ENCODE measurements around the gene CCDC14.
"Not testable (repeated sequence)": the region's sequence is repeated elsewhere in the genome, so short reads cannot be mapped to it uniquely, and the experiment has no call there.

CCDC14 gene

GRCh38 chr3:123960781-123961507 lies at the start of gene CCDC14:
CCDC14 (minus strand) TSS chr3:123961229; CDS start chr3:123961173, 56 bp downstream.
- Histone ChIP-seq H3K9ac (ENCODE audit: low read length) (peak within 1 kb of the TSS; percentile 91), H3K36me3 (ENCODE audit: control insufficient read depth, insufficient read depth, low read length) (no peaks in the 10 kb centered on the region), H3K4me1 (ENCODE audit: control insufficient read depth, insufficient read depth, low read length) (peaks cover 4% of the 10 kb centered on the region), H3K27me3 (ENCODE audit: control insufficient read depth, insufficient read depth, low read length) (no peaks in the 10 kb centered on the region), H3K27ac (ENCODE audit: low read depth, low read length) (peak within 1 kb of the TSS; percentile 72), H3K4me3 (ENCODE audit: low read length) (peak within 1 kb of the TSS; percentile 95)

GRCh38 chr3:124008321-124008720 lies 47.3 kb upstream of the CCDC14 start:
- H3K27ac ChIP-seq (ENCODE audit: low read depth, low read length); H3K27me3 ChIP-seq (ENCODE audit: control insufficient read depth, insufficient read depth, low read length); H3K4me1 ChIP-seq (ENCODE audit: control insufficient read depth, insufficient read depth, low read length): not testable (repeated sequence)

GRCh38 chr3:124007186-124007585 lies 46.2 kb upstream of the CCDC14 start:
- H3K27me3 ChIP-seq (ENCODE audit: control insufficient read depth, insufficient read depth, low read length): no peaks in the 10 kb centered on the region
- H3K4me3 ChIP-seq (ENCODE audit: low read length): no peak overlapping the region
- H3K9ac ChIP-seq (ENCODE audit: low read length): no peak overlapping the region
- no peaks in the 10 kb centered on the region for H3K36me3 ChIP-seq (ENCODE audit: control insufficient read depth, insufficient read depth, low read length)
- no peaks in the 10 kb centered on the region for H3K4me1 ChIP-seq (ENCODE audit: control insufficient read depth, insufficient read depth, low read length)
- H3K27ac ChIP-seq (ENCODE audit: low read depth, low read length): no peak overlapping the region

More at GRCh38 chr3:124008321-124008720, 47.3 kb upstream of the CCDC14 start:
- not testable (repeated sequence) for H3K9ac ChIP-seq (ENCODE audit: low read length); H3K4me3 ChIP-seq (ENCODE audit: low read length); H3K36me3 ChIP-seq (ENCODE audit: control insufficient read depth, insufficient read depth, low read length)

GRCh38 chr3:124002405-124003079 lies 41.5 kb upstream of the CCDC14 start:
- not testable (repeated sequence) for H3K27ac ChIP-seq (ENCODE audit: low read depth, low read length); H3K4me3 ChIP-seq (ENCODE audit: low read length); H3K27me3 ChIP-seq (ENCODE audit: control insufficient read depth, insufficient read depth, low read length); H3K4me1 ChIP-seq (ENCODE audit: control insufficient read depth, insufficient read depth, low read length); H3K9ac ChIP-seq (ENCODE audit: low read length); H3K36me3 ChIP-seq (ENCODE audit: control insufficient read depth, insufficient read depth, low read length)

- H3K4me1 ChIP-seq (ENCODE audit: control insufficient read depth, insufficient read depth, low read length); H3K27ac ChIP-seq (ENCODE audit: low read depth, low read length); H3K27me3 ChIP-seq (ENCODE audit: control insufficient read depth, insufficient read depth, low read length); H3K4me3 ChIP-seq (ENCODE audit: low read length); H3K9ac ChIP-seq (ENCODE audit: low read length); H3K36me3 ChIP-seq (ENCODE audit: control insufficient read depth, insufficient read depth, low read length): not testable (repeated sequence)
Observed at GRCh38 chr3:124001366-124001765, 40.3 kb upstream of the CCDC14 start.

- Histone ChIP-seq H3K27ac (ENCODE audit: low read depth, low read length) (no peak overlapping the region), H3K36me3 (ENCODE audit: control insufficient read depth, insufficient read depth, low read length) (no peaks in the 10 kb centered on the region), H3K4me3 (ENCODE audit: low read length) (no peak overlapping the region), H3K27me3 (ENCODE audit: control insufficient read depth, insufficient read depth, low read length) (peaks cover 3% of the 10 kb centered on the region), H3K9ac (ENCODE audit: low read length) (no peak overlapping the region), H3K4me1 (ENCODE audit: control insufficient read depth, insufficient read depth, low read length) (no peaks in the 10 kb centered on the region)
Observed at GRCh38 chr3:123997543-123997942, 36.5 kb upstream of the CCDC14 start.

- Histone ChIP-seq H3K27me3 (ENCODE audit: control insufficient read depth, insufficient read depth, low read length) (peaks cover 3% of the 10 kb centered on the region), H3K9ac (ENCODE audit: low read length) (no peak overlapping the region), H3K4me1 (ENCODE audit: control insufficient read depth, insufficient read depth, low read length) (no peaks in the 10 kb centered on the region), H3K36me3 (ENCODE audit: control insufficient read depth, insufficient read depth, low read length) (no peaks in the 10 kb centered on the region), H3K27ac (ENCODE audit: low read depth, low read length) (no peak overlapping the region), H3K4me3 (ENCODE audit: low read length) (no peak overlapping the region)
Observed at GRCh38 chr3:123993818-123994217, 32.8 kb upstream of the CCDC14 start.

GRCh38 chr3:123991730-123992588 lies 30.9 kb upstream of the CCDC14 start, which contains the start of gene ROPN1:
ROPN1 (minus strand) TSS chr3:123992124; CDS start chr3:123980481, 11,643 bp downstream.
- not testable (repeated sequence) for H3K36me3 ChIP-seq (ENCODE audit: control insufficient read depth, insufficient read depth, low read length); H3K27ac ChIP-seq (ENCODE audit: low read depth, low read length); H3K9ac ChIP-seq (ENCODE audit: low read length); H3K4me3 ChIP-seq (ENCODE audit: low read length); H3K4me1 ChIP-seq (ENCODE audit: control insufficient read depth, insufficient read depth, low read length); H3K27me3 ChIP-seq (ENCODE audit: control insufficient read depth, insufficient read depth, low read length)

GRCh38 chr3:123986427-123986826 lies 25.4 kb upstream of the CCDC14 start:
- Histone ChIP-seq H3K27me3 (ENCODE audit: control insufficient read depth, insufficient read depth, low read length) (no peaks in the 10 kb centered on the region), H3K4me1 (ENCODE audit: control insufficient read depth, insufficient read depth, low read length) (no peaks in the 10 kb centered on the region), H3K9ac (ENCODE audit: low read length) (no peak overlapping the region), H3K27ac (ENCODE audit: low read depth, low read length) (no peak overlapping the region), H3K4me3 (ENCODE audit: low read length) (no peak overlapping the region), H3K36me3 (ENCODE audit: control insufficient read depth, insufficient read depth, low read length) (no peaks in the 10 kb centered on the region)

- no peaks in the 10 kb centered on the region for H3K36me3 ChIP-seq (ENCODE audit: control insufficient read depth, insufficient read depth, low read length)
- H3K27ac ChIP-seq (ENCODE audit: low read depth, low read length): no peak overlapping the region
- no peaks in the 10 kb centered on the region for H3K27me3 ChIP-seq (ENCODE audit: control insufficient read depth, insufficient read depth, low read length)
- no peak overlapping the region for H3K4me3 ChIP-seq (ENCODE audit: low read length)
- no peaks in the 10 kb centered on the region for H3K4me1 ChIP-seq (ENCODE audit: control insufficient read depth, insufficient read depth, low read length)
- H3K9ac ChIP-seq (ENCODE audit: low read length): no peak overlapping the region
Observed at GRCh38 chr3:123984957-123985356, 23.9 kb upstream of the CCDC14 start.

- no peak overlapping the region for H3K27ac ChIP-seq (ENCODE audit: low read depth, low read length)
- no peaks in the 10 kb centered on the region for H3K27me3 ChIP-seq (ENCODE audit: control insufficient read depth, insufficient read depth, low read length)
- no peaks in the 10 kb centered on the region for H3K36me3 ChIP-seq (ENCODE audit: control insufficient read depth, insufficient read depth, low read length)
Observed at GRCh38 chr3:123984350-123984749, 23.3 kb upstream of the CCDC14 start.

GRCh38 chr3:123981317-123981716 lies 20.3 kb upstream of the CCDC14 start:
- not testable (repeated sequence) for H3K36me3 ChIP-seq (ENCODE audit: control insufficient read depth, insufficient read depth, low read length); H3K27me3 ChIP-seq (ENCODE audit: control insufficient read depth, insufficient read depth, low read length); H3K9ac ChIP-seq (ENCODE audit: low read length); H3K4me1 ChIP-seq (ENCODE audit: control insufficient read depth, insufficient read depth, low read length); H3K27ac ChIP-seq (ENCODE audit: low read depth, low read length); H3K4me3 ChIP-seq (ENCODE audit: low read length)

More at GRCh38 chr3:123984350-123984749, 23.3 kb upstream of the CCDC14 start:
- Histone ChIP-seq H3K4me3 (ENCODE audit: low read length) (no peak overlapping the region), H3K4me1 (ENCODE audit: control insufficient read depth, insufficient read depth, low read length) (no peaks in the 10 kb centered on the region), H3K9ac (ENCODE audit: low read length) (no peak overlapping the region)
